HUES48 (cell line): ENCODE results near the gene TRMT44.
"Not testable (repeated sequence)": the region's sequence is repeated elsewhere in the genome, so short reads cannot be mapped to it uniquely, and the experiment has no call there.

Experiments used
- H3K27ac ChIP-seq: one replicate; pipeline ENCODE4 v1.7.0; 2013; ENCODE audit warnings: low read depth, low read length, inconsistent platforms
- H3K27me3 ChIP-seq: 2 replicates; pipeline ENCODE4 v1.6.1; 2013; ENCODE audit warnings: mild to moderate bottlenecking, low read length; ENCODE audit not compliant: control insufficient read depth, insufficient read depth
- H3K36me3 ChIP-seq: 2 replicates; pipeline ENCODE4 v1.6.1; 2013; ENCODE audit warnings: low read length; ENCODE audit not compliant: control insufficient read depth, insufficient read depth
- H3K4me1 ChIP-seq: 2 replicates; pipeline ENCODE4 v1.6.1; 2013; ENCODE audit warnings: mild to moderate bottlenecking, low read length; ENCODE audit not compliant: control insufficient read depth, insufficient read depth
- H3K4me3 ChIP-seq: 2 replicates; pipeline ENCODE4 v1.5.1; 2013; ENCODE audit warnings: mild to moderate bottlenecking, low read depth, low read length
- H3K9ac ChIP-seq: 2 replicates; pipeline ENCODE4 v1.6.1; 2013; ENCODE audit warnings: mild to moderate bottlenecking, low read depth, low read length, moderate library complexity
- H3K9me3 ChIP-seq: 2 replicates; pipeline ENCODE4 v1.6.1; 2013; ENCODE audit warnings: low read length; ENCODE audit not compliant: control insufficient read depth, insufficient read depth

Gene TRMT44

GRCh38 chr4:8508266-8508665 is 67.7 kb downstream of the TRMT44 start:
- Histone ChIP-seq H3K9ac (no peak overlapping the region), H3K9me3 (no peaks in the 10 kb centered on the region), H3K36me3 (no peaks in the 10 kb centered on the region), H3K27me3 (no peaks in the 10 kb centered on the region), H3K27ac (no peak overlapping the region), H3K4me1 (peaks cover 18% of the 10 kb centered on the region), H3K4me3 (no peak overlapping the region)

GRCh38 chr4:8508740-8509139 is 68.2 kb downstream of the TRMT44 start:
- no peaks in the 10 kb centered on the region for H3K27me3 ChIP-seq
- H3K9ac ChIP-seq: no peak overlapping the region
- no peak overlapping the region for H3K27ac ChIP-seq
- peaks cover 18% of the 10 kb centered on the region for H3K4me1 ChIP-seq
- no peaks in the 10 kb centered on the region for H3K9me3 ChIP-seq
- no peak overlapping the region for H3K4me3 ChIP-seq
- no peaks in the 10 kb centered on the region for H3K36me3 ChIP-seq

- Histone ChIP-seq H3K4me1 (peaks cover 18% of the 10 kb centered on the region), H3K9me3 (no peaks in the 10 kb centered on the region), H3K9ac (no peak overlapping the region), H3K27me3 (no peaks in the 10 kb centered on the region), H3K27ac (no peak overlapping the region), H3K36me3 (no peaks in the 10 kb centered on the region), H3K4me3 (no peak overlapping the region)
These were observed 68.9 kb downstream of the TRMT44 start for GRCh38 chr4:8509311-8509950.

- no peaks in the 10 kb centered on the region for H3K27me3 ChIP-seq
- no peaks in the 10 kb centered on the region for H3K36me3 ChIP-seq
- no peak overlapping the region for H3K4me3 ChIP-seq
- H3K9me3 ChIP-seq: no peaks in the 10 kb centered on the region
- no peak overlapping the region for H3K27ac ChIP-seq
- no peak overlapping the region for H3K9ac ChIP-seq
- peaks cover 18% of the 10 kb centered on the region for H3K4me1 ChIP-seq
These were observed 69.6 kb downstream of the TRMT44 start for GRCh38 chr4:8510191-8510590.

GRCh38 chr4:8510611-8511285 is 70.2 kb downstream of the TRMT44 start:
- Histone ChIP-seq H3K9me3 (no peaks in the 10 kb centered on the region), H3K4me3 (no peak overlapping the region), H3K36me3 (no peaks in the 10 kb centered on the region), H3K27ac (no peak overlapping the region), H3K9ac (no peak overlapping the region), H3K27me3 (no peaks in the 10 kb centered on the region), H3K4me1 (peaks cover 17% of the 10 kb centered on the region)

GRCh38 chr4:8512510-8512909 is 71.9 kb downstream of the TRMT44 start:
- H3K4me3 ChIP-seq: no peak overlapping the region
- H3K27me3 ChIP-seq: no peaks in the 10 kb centered on the region
- H3K36me3 ChIP-seq: no peaks in the 10 kb centered on the region
- H3K9me3 ChIP-seq: no peaks in the 10 kb centered on the region
- H3K27ac ChIP-seq: no peak overlapping the region
- H3K4me1 ChIP-seq: no peaks in the 10 kb centered on the region
- H3K9ac ChIP-seq: no peak overlapping the region

GRCh38 chr4:8513080-8513479 is 72.5 kb downstream of the TRMT44 start:
- not testable (repeated sequence) for H3K4me1 ChIP-seq, H3K9me3 ChIP-seq, H3K9ac ChIP-seq, H3K36me3 ChIP-seq, H3K27me3 ChIP-seq, H3K27ac ChIP-seq, H3K4me3 ChIP-seq

- no peak overlapping the region for H3K9ac ChIP-seq
- no peak overlapping the region for H3K4me3 ChIP-seq
- no peak overlapping the region for H3K27ac ChIP-seq
- no peaks in the 10 kb centered on the region for H3K27me3 ChIP-seq
- H3K4me1 ChIP-seq: no peaks in the 10 kb centered on the region
- no peaks in the 10 kb centered on the region for H3K9me3 ChIP-seq
- H3K36me3 ChIP-seq: no peaks in the 10 kb centered on the region
These were observed 73.4 kb downstream of the TRMT44 start for GRCh38 chr4:8513931-8514330.

GRCh38 chr4:8514391-8514790 is 73.8 kb downstream of the TRMT44 start:
- H3K27ac ChIP-seq: no peak overlapping the region
- H3K9me3 ChIP-seq: no peaks in the 10 kb centered on the region
- H3K4me1 ChIP-seq: no peaks in the 10 kb centered on the region
- no peak overlapping the region for H3K4me3 ChIP-seq
- H3K27me3 ChIP-seq: no peaks in the 10 kb centered on the region
- H3K9ac ChIP-seq: no peak overlapping the region
- H3K36me3 ChIP-seq: no peaks in the 10 kb centered on the region

- Histone ChIP-seq H3K27ac (no peak overlapping the region), H3K9ac (no peak overlapping the region), H3K9me3 (no peaks in the 10 kb centered on the region), H3K27me3 (no peaks in the 10 kb centered on the region), H3K4me1 (no peaks in the 10 kb centered on the region), H3K4me3 (no peak overlapping the region), H3K36me3 (no peaks in the 10 kb centered on the region)
These were observed 74.9 kb downstream of the TRMT44 start for GRCh38 chr4:8515316-8516060.

GRCh38 chr4:8516061-8516573 is 75.5 kb downstream of the TRMT44 start:
- Histone ChIP-seq H3K4me1 (no peaks in the 10 kb centered on the region), H3K9ac (no peak overlapping the region), H3K9me3 (no peaks in the 10 kb centered on the region), H3K36me3 (no peaks in the 10 kb centered on the region), H3K27me3 (no peaks in the 10 kb centered on the region), H3K27ac (no peak overlapping the region), H3K4me3 (no peak overlapping the region)
